T-helper 17 cell (primary cell): ENCODE measurements around the gene THUMPD3. TPM values are rescaled to one million over a fixed set of nuclear protein-coding genes. Genes with fewer than 3 reads are reported as not detected.

Experiments
- ATAC-seq: fragments of 150-1000 bp; cut with Tn5 transposase; 2 replicates; pipeline ENCODE4 v1.10.0; 2021; ENCODE audit warnings: mild to moderate bottlenecking, moderate library complexity
- DNase-seq, 3 donors: peaks; one replicate each; pipeline versions ENCODE4 v3.0.0 to v3.0.0-alpha.2; 2020 to 2021
- H3K9me3 ChIP-seq: one replicate; pipeline ENCODE4 v1.7.0; 2013; ENCODE audit warnings: low read length, mild to moderate bottlenecking; ENCODE audit not compliant: control insufficient read depth, poor library complexity, severe bottlenecking
- H3K27ac Mint-ChIP-seq: one replicate; pipeline ENCODE4 v1.8.0; 2022; ENCODE audit warnings: mild to moderate bottlenecking, moderate library complexity, mixed read lengths
- H3K27me3 Mint-ChIP-seq: one replicate; pipeline ENCODE4 v1.8.0; 2022; ENCODE audit warnings: mixed read lengths
- H3K36me3 Mint-ChIP-seq: one replicate; pipeline ENCODE4 v1.8.0; 2022; ENCODE audit warnings: low read depth, mixed read lengths
- H3K4me1 Mint-ChIP-seq: one replicate; pipeline ENCODE4 v1.8.0; 2022; ENCODE audit warnings: mild to moderate bottlenecking, mixed read lengths
- H3K4me3 Mint-ChIP-seq: one replicate; pipeline ENCODE4 v1.8.0; 2022; ENCODE audit warnings: mild to moderate bottlenecking, moderate library complexity, mixed read lengths
- total RNA-seq, 4 donors: library from RNA in 2 of 4; stranded (reverse) in 2 of 4; gene quantifications; one replicate each; pipeline ENCODE4 v1.2.3 and lab custom pipeline; 2022 to 2026

THUMPD3 gene, protein sequence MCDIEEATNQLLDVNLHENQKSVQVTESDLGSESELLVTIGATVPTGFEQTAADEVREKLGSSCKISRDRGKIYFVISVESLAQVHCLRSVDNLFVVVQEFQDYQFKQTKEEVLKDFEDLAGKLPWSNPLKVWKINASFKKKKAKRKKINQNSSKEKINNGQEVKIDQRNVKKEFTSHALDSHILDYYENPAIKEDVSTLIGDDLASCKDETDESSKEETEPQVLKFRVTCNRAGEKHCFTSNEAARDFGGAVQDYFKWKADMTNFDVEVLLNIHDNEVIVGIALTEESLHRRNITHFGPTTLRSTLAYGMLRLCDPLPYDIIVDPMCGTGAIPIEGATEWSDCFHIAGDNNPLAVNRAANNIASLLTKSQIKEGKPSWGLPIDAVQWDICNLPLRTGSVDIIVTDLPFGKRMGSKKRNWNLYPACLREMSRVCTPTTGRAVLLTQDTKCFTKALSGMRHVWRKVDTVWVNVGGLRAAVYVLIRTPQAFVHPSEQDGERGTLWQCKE
- total RNA-seq (10 to 100 TPM; 36.9 to 50.3 TPM), total RNA-seq (lab: John Stamatoyannopoulos, UW) (33.5 to 43.3 reads per million in 2 donors)

DNA sequence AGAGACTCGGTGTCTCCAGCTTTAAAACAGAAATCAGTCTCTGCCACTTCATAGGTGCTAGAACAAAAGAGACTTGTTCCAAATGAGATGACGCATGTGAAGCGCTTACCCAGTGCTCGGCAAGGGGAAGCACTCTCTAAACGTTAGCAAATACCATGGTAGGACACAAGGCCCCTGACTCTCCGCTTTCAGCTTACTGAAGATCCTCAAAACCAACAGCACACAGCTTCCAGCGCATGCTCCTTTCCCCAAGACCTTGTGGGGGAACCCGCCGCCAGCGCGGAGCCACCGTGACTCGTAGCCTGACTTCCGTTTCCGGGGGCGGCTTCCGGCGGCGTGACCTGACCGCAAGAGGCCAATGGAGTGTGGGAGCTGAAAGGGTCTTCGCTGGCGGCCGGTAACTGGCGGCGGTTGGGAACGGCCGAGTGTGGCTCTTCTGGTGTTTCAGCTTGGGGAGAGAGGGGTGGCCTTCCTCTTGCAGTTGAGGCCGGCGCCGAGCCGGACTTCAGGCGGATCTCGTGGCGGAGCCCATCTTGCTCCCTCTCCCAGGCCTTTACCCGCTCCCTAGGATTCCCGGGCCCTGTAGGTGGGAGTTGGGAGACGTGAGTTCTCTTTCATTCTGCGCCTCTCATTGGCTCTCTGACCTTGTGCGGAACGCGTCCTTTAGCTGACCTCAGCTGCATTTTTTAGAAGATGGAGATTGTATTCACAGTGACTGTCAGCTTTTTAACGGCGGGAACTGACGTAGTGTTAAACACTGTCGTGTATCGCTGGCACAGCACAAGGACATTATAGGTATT lies at the start of gene THUMPD3:
Gene THUMPD3, plus strand, starts transcription at position 324 of the 800 bp plus-strand sequence. CDS start 2,015 bp downstream, outside the sequence.
- H3K4me3 Mint-ChIP-seq = peak within 1 kb of the TSS; percentile 97
- peak; percentile 95 for ATAC-seq
- H3K4me1 Mint-ChIP-seq = peaks cover 8% of the 10 kb centered on the region

DNA sequence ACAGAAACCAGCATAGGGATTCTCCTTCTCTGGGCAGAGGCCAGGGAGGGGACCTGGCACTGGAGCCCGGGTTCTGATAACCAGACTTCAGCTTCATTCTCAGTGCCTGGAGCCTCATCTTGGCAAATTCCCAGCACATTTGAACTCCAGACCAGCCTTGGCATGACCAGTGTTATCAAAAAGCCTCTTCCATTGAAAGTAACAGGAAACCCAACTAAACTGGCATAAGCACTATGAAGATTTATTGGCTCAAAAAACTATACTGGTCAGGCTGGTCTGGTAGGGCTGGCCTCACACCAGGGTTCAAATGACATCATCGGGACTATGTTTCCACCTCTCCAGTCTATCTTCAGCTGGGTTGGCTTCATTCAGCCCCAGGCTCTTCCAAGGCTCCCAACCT lies 48.1 kb upstream of the THUMPD3 start:
- ATAC-seq = no peak
- Mint-ChIP-seq H3K36me3 (peaks cover 2% of the 10 kb centered on the region), H3K4me1 (no peaks in the 10 kb centered on the region)

More for the DNA sequence above, at the start of gene THUMPD3:
- Mint-ChIP-seq H3K27ac (peak within 1 kb of the TSS; percentile 98), H3K27me3 (no peaks in the 10 kb centered on the region), H3K36me3 (peaks cover 3% of the 10 kb centered on the region)
- H3K9me3 ChIP-seq = no peaks in the 10 kb centered on the region
- DNase-seq = peak; percentile 78 to 82 (median 80)

DNA sequence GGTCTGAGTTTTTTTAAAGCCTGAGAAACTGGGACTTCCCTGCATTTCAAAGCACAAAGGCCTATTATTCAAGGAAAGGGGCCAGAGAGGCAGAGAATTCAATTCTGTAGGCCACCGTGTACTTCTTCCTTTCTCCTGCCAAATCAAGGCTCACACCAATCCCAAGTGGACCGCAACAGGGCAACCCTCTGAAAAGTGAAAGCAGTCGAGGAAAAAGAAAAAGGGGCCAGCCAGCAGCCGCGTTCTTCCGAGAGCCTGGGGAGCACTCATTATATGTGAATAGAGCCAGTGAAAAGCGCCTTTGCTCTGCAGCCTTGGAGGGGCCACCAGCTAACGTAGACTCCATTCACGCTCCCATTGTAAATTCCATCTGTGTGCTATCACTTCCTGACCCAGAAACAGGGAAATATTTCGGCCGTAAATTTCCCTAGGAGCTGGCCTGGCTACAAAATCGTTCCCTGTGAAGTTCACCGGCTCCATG lies 45.9 kb upstream of the THUMPD3 start:
- H3K4me3 Mint-ChIP-seq = no peak overlapping the region
- no peaks in the 10 kb centered on the region for H3K4me1 Mint-ChIP-seq
- DNase-seq (no peak), ATAC-seq (no peak)
- H3K9me3 ChIP-seq = no peaks in the 10 kb centered on the region
- H3K36me3 Mint-ChIP-seq = peaks cover 2% of the 10 kb centered on the region
- H3K27me3 Mint-ChIP-seq = peaks cover 28% of the 10 kb centered on the region
- no peak overlapping the region for H3K27ac Mint-ChIP-seq

More for the DNA sequence above, 48.1 kb upstream of the THUMPD3 start:
- DNase-seq = no peak
- no peak overlapping the region for H3K27ac Mint-ChIP-seq
- H3K9me3 ChIP-seq = no peaks in the 10 kb centered on the region
- no peak overlapping the region for H3K4me3 Mint-ChIP-seq
- peaks cover 38% of the 10 kb centered on the region for H3K27me3 Mint-ChIP-seq

DNA sequence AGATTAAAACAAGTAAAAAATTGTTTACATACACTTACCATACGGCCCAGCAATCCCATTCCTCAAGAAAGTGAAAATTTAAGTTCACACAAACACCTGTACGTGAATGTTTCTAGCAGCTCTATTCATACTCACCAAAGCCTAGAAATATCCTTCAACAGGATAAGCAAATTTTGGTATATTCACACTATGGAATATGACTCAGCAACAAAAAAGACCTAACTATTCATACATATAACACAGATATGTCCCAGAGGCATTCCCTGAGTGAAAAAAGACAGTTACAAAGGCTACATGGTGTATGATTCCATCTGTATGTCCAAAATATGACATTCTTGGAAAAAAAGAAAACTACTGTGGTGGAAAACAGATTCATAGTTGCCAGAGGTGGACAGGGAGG lies 40.1 kb upstream of the THUMPD3 start:
- no peaks in the 10 kb centered on the region for H3K9me3 ChIP-seq
- H3K4me1 Mint-ChIP-seq = no peaks in the 10 kb centered on the region
- H3K4me3 Mint-ChIP-seq = no peak overlapping the region
- no peak for ATAC-seq
- DNase-seq = no peak
- H3K36me3 Mint-ChIP-seq = peaks cover 2% of the 10 kb centered on the region
- H3K27me3 Mint-ChIP-seq = peaks cover 11% of the 10 kb centered on the region
- H3K27ac Mint-ChIP-seq = no peak overlapping the region

DNA sequence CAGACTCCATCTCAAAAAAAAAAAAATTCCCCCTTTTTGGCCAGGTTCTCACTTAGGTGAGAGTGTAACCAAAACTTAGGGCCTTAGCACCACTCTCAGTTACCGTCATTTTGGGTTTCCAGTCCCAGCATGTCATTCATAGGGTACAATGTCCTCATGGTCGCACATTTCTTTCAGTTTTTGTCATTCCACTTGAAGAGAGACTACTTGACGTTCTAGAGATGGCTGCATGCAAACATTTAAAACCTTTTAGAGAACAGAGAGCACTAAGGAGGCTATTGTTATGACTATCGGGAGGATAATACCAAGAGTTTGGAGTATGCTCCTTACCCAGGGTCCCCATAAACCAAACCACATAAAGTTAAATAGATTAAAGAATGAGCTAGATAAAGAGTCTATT lies 37.9 kb upstream of the THUMPD3 start:
- H3K9me3 ChIP-seq = no peaks in the 10 kb centered on the region
- Mint-ChIP-seq H3K36me3 (no peaks in the 10 kb centered on the region), H3K4me1 (no peaks in the 10 kb centered on the region), H3K27me3 (peaks cover 9% of the 10 kb centered on the region), H3K4me3 (no peak overlapping the region), H3K27ac (no peak overlapping the region)
- no peak for ATAC-seq
- DNase-seq = no peak

DNA sequence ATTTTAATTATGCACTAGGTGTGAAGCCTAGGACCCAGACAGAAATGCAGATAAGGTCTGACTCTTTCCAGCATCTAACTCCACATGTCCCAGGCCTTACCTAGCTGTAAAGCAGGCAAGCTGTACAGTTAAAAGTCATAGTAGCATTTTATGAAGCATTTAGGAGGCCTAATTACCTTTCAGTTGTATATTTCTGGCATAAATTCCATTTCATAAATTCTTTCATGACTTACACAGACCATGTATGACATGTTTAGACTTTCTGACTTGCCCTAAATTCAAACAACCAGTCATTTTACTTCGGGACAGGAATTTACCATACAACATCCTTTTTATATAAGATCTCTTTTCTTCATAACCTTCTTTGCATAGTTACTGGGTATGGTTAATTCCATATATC lies 35.3 kb upstream of the THUMPD3 start:
- H3K36me3 Mint-ChIP-seq = peaks cover 2% of the 10 kb centered on the region
- no peak for DNase-seq
- ATAC-seq = no peak
- H3K27me3 Mint-ChIP-seq = peaks cover 18% of the 10 kb centered on the region
- no peaks in the 10 kb centered on the region for H3K9me3 ChIP-seq
- H3K4me3 Mint-ChIP-seq = no peak overlapping the region
- H3K27ac Mint-ChIP-seq = no peak overlapping the region
- H3K4me1 Mint-ChIP-seq = no peaks in the 10 kb centered on the region

DNA sequence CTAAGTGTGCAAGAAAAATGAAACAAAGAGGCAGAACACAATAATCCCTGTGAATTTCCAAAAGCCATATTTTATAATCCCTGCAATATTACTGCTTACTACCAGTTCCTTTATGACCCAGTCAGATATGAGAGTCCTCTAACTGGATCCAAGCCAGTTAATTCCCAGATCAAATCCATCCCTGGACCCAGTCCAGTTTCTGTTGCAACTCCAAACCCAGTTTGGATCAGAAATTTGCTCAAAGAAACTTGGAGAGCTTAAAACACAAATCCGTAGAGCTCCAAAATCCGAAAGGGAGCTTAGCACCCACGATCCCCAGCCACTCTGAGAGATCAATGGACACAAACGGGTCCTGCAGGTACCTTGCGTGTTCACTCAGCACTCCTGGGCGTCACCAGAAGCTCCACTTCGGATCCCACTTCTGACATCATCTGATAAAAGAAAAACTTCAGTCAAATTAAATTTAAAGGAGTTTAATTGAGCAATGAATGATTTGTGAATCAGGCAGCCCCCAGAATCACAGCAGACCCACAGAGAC lies 32.6 kb upstream of the THUMPD3 start:
- Mint-ChIP-seq H3K27ac (no peak overlapping the region), H3K27me3 (peaks cover 25% of the 10 kb centered on the region), H3K4me1 (no peaks in the 10 kb centered on the region), H3K4me3 (no peak overlapping the region), H3K36me3 (peaks cover 2% of the 10 kb centered on the region)
- DNase-seq (no peak), ATAC-seq (no peak)
- H3K9me3 ChIP-seq = no peaks in the 10 kb centered on the region

DNA sequence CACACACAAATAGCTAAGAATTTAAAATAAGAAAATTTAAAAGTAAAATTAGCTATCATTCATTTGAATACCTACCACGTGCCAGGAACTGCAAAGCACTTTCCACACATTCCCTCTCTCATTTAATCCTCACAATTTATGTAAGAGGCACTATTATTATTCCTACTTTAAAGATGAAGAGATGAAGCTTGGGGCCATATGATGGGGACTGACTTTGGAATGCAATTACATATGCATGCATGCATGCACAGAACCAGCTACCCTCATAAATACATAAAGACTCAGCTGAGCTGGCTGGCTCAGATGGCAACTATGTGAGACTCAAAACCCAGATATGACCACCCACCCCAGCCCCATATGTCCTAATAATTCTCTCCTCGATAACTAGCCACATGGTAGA lies 31.7 kb upstream of the THUMPD3 start:
- Mint-ChIP-seq H3K27ac (no peak overlapping the region), H3K36me3 (peaks cover 2% of the 10 kb centered on the region), H3K4me3 (no peak overlapping the region), H3K4me1 (no peaks in the 10 kb centered on the region), H3K27me3 (peaks cover 25% of the 10 kb centered on the region)
- DNase-seq (no peak), ATAC-seq (no peak)
- H3K9me3 ChIP-seq = no peaks in the 10 kb centered on the region

DNA sequence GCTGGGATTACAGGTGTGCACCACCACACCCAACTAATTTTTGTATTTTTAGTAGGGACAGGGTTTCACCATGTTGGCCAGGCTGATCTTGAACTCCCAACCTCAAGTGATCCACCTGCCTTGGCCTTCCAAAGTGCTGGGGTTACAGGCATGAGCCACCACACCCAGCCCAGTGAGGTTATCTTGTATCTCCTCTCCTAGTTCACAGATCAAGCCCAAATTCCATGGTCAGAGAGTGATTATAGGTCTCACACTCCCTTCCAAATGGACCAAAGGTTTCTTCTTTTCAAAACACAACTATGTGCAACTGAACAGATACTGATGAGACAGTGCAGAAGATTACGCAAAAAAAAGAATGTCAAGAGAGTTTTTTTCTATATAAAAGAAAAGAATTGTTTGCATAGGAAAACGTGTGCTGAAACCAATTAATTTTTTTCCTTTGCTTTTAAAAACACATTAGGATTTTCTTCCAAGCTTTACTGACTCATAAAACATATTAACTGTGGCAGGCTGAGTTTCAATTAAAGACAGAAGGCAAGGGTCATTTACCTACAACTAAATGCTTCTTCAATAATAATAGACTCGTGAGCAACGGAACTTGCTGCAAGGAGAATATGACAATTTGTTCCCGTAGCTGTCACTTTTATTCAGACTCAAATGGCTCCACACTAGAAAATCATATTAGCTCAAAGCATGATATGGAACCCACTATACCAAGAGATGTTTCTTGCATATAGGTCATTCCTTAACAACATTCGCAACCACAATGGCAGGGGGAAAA lies 30.4 kb upstream of the THUMPD3 start:
- no peak overlapping the region for H3K27ac Mint-ChIP-seq
- H3K27me3 Mint-ChIP-seq = peaks cover 27% of the 10 kb centered on the region
- no peaks in the 10 kb centered on the region for H3K4me1 Mint-ChIP-seq

DNA sequence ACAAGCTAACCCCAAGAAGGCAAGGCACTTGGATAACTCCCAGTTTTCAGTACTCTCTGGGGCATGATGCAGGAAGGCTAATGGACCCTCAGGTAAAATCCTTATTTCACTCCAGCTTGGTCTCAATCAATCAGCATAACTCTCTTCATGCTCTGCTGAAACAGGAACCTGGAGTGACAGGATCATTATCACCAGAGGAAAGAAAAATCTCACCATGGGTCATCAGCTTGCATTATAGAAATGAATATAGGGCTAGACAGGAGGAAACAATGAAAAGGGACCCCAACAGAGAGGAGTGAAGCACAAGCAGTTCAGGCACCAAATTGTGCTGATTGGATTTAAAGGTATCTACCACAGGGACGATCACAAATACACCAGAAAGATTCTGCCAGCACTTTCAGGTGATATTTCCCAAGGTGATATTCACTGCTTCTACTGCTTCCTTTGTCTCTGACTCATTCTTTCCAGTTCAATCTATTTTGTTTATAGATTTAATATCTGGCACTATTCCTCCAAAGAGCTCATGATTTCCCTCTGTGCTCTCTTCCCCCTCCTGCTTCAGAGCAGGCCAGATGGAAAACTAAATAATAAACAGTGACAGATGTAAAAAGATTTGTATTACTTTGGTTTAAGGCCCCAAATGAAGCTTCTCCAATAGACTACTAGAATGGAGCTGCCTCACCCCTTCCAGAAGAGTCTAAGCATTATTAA lies 22.9 kb upstream of the THUMPD3 start:
- ATAC-seq = no peak
- peaks cover 13% of the 10 kb centered on the region for H3K27me3 Mint-ChIP-seq

More for the DNA sequence above, 30.4 kb upstream of the THUMPD3 start:
- DNase-seq = no peak
- no peaks in the 10 kb centered on the region for H3K9me3 ChIP-seq
- no peak for ATAC-seq
- Mint-ChIP-seq H3K36me3 (peaks cover 5% of the 10 kb centered on the region), H3K4me3 (no peak overlapping the region)

DNA sequence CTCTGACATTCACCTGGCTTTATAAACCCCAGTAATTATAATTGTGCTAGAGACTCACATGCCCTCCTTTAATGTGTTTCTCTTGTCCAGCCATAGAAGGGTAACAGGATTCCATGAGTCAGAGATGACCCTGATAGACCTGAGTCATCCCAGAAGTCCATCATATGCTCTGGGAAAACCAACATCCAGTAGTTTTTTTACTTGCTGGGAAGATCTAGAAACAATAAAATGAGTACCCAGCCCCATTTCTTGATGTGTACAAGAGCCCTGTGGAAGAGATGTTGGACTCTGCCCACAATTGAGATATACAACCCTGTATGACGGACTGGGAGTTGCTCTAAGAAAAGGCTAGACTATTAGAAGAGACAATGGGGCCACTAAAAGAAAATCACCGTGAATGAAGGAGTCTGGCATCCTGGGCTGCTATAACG lies 22.4 kb upstream of the THUMPD3 start:
- Mint-ChIP-seq H3K4me1 (no peaks in the 10 kb centered on the region), H3K27ac (no peak overlapping the region), H3K4me3 (no peak overlapping the region), H3K36me3 (peaks cover 2% of the 10 kb centered on the region), H3K27me3 (peaks cover 13% of the 10 kb centered on the region)
- DNase-seq = no peak
- ATAC-seq = no peak
- no peaks in the 10 kb centered on the region for H3K9me3 ChIP-seq

More for the DNA sequence above, 22.9 kb upstream of the THUMPD3 start:
- no peak for DNase-seq
- H3K4me1 Mint-ChIP-seq = no peaks in the 10 kb centered on the region
- no peaks in the 10 kb centered on the region for H3K9me3 ChIP-seq
- peaks cover 2% of the 10 kb centered on the region for H3K36me3 Mint-ChIP-seq
- H3K27ac Mint-ChIP-seq = peak overlapping the region; percentile 8
- H3K4me3 Mint-ChIP-seq = no peak overlapping the region

DNA sequence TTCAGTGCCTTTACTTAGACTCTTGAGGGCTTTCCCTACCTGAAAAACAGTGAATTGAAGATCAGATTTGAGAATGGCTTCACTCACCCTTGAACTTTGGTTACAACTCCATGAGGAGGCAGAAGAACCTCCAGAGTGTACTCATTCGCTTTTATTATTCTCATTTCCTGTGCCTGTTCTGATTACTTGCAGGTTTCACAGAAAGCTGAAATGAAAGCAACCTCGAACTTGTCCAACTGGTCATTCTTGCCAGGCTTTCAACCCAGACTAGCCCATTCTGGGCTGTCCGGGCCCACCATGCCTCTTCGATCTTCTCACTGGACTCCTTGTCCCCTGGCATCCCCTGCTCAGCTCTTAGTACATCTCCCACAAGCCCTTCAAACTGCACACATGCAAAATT lies 20.2 kb upstream of the THUMPD3 start:
- no peak for ATAC-seq
- no peak overlapping the region for H3K4me3 Mint-ChIP-seq

More for the DNA sequence above, 20.2 kb upstream of the THUMPD3 start:
- peak overlapping the region; percentile 12 for H3K27ac Mint-ChIP-seq
- H3K36me3 Mint-ChIP-seq = no peaks in the 10 kb centered on the region
- no peak for DNase-seq
- no peaks in the 10 kb centered on the region for H3K4me1 Mint-ChIP-seq
- H3K27me3 Mint-ChIP-seq = peaks cover 8% of the 10 kb centered on the region
- no peaks in the 10 kb centered on the region for H3K9me3 ChIP-seq
